ENCODE results near the gene MARCHF9.
A peak's percentile ranks its signal among the peaks of the same experiment; 100 is the strongest.

Gene MARCHF9

GRCh38 chr12:57724003-57724935 is 30.6 kb upstream of the MARCHF9 start:
- DNase-seq: no peak

GRCh38 chr12:57724936-57725740 is 29.8 kb upstream of the MARCHF9 start:
- DNase-seq: no peak

GRCh38 chr12:57725851-57726150 is 29.1 kb upstream of the MARCHF9 start:
- no peak for DNase-seq

GRCh38 chr12:57726151-57726883 is 28.6 kb upstream of the MARCHF9 start:
- no peak for DNase-seq

GRCh38 chr12:57726884-57727757 is 27.8 kb upstream of the MARCHF9 start:
- no peak for DNase-seq

- no peak for DNase-seq
These were observed 27.0 kb upstream of the MARCHF9 start for GRCh38 chr12:57727758-57728395.

GRCh38 chr12:57729321-57729844 is 25.5 kb upstream of the MARCHF9 start:
- no peak for DNase-seq

- DNase-seq: no peak
These were observed 24.4 kb upstream of the MARCHF9 start for GRCh38 chr12:57730336-57731067.

GRCh38 chr12:57731411-57732080 is 23.4 kb upstream of the MARCHF9 start:
- no peak for DNase-seq

GRCh38 chr12:57732270-57732669 is 22.6 kb upstream of the MARCHF9 start:
- no peak for DNase-seq

- DNase-seq: no peak
These were observed 21.9 kb upstream of the MARCHF9 start for GRCh38 chr12:57732726-57733593.

- no peak for DNase-seq
These were observed 21.0 kb upstream of the MARCHF9 start for GRCh38 chr12:57733928-57734327.

GRCh38 chr12:57734591-57734990 is 20.3 kb upstream of the MARCHF9 start:
- no peak for DNase-seq

GRCh38 chr12:57735198-57735855 is 19.6 kb upstream of the MARCHF9 start:
- no peak for DNase-seq

GRCh38 chr12:57735952-57736740 is 18.8 kb upstream of the MARCHF9 start:
- peak; percentile 32 to 73 for DNase-seq

- DNase-seq: no peak
These were observed 18.0 kb upstream of the MARCHF9 start for GRCh38 chr12:57736741-57737466.

Measured in cerebellar nuclear complex (tissue), 1 donor.